Left renal pelvis (tissue), 4 donors: ENCODE results near the gene SEMA4C. TPM values are rescaled to one million over a fixed set of nuclear protein-coding genes. Genes with fewer than 3 reads are reported as not detected.
"Not testable (repeated sequence)": the region's sequence is repeated elsewhere in the genome, so short reads cannot be mapped to it uniquely, and the experiment has no call there.

Source experiments
- DNase-seq, 4 donors: peaks; one replicate each; pipeline ENCODE4 v3.0.0-alpha.2; 2013; ENCODE audit warnings: low read depth in 4 of 4, low spot score in 3 of 4
- polyA plus RNA-seq, 4 donors: library from polyadenylated mRNA; unstranded; fragments of 120-200 nt; gene quantifications; one replicate each; pipeline ENCODE4 v1.2.1, GENCODE V29; 2013; ENCODE audit not compliant: insufficient read length in 4 of 4

Gene SEMA4C
- polyA plus RNA-seq, 4 donors, result 34.4 to 47.9 (median 41.0) TPM

DNA sequence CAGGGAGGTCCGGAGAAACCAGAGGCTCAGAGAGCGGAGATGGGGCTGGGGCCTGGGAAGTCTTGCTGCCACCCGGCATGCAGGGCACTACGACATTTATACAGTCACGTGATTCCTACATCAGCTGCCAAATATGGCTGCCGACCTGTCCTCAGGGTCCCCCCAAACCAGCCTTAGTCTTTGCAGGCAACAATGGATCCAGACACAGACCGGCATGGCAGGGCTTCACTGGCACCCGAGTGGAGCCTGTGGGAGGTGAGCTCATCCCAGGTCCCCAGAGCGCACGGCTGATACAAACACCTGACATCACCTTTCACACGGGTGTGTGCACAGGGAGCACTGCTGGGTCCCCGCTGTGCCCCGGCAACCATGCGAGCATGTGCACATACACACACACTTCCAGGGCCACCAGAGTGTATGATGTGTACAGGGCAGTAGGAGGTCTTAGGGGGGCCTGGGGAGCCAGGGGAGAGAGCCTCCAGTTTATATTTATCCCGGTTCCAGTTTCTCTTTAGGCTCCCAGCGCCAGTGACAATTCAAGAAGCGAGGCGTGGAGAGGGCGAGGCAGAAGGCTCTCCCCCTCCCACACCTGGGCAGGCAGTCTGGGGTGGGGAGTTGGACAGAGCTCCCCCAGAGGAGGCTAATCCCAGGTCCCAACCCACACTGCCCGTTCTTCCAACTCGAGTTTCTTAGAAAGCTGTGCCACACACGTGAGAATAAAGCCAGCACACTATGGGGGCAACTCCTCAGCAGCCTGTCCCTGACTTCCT lies 2.7 kb downstream of the SEMA4C start:
- DNase-seq, result no peak

DNA sequence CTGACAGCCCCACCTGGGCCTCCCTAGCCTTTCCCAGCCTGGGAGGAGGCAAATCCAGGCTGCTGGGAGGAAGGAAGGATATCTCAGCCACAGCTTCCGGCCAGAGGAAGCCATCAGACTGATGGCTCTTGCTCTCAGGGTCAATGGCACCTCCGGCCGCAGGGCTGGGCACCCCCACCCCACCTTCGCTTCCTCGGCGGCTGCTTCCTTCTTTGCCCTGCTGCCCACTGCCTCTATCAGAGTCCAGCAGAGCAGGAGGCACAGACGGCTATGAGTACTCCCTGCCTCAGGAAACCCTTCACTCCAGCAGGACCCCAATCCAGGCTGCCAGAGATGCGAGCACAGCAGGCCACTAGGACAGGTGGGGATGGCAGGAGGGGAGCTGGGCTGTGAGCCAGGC lies 3.3 kb downstream of the SEMA4C start:
- DNase-seq, result no peak

DNA sequence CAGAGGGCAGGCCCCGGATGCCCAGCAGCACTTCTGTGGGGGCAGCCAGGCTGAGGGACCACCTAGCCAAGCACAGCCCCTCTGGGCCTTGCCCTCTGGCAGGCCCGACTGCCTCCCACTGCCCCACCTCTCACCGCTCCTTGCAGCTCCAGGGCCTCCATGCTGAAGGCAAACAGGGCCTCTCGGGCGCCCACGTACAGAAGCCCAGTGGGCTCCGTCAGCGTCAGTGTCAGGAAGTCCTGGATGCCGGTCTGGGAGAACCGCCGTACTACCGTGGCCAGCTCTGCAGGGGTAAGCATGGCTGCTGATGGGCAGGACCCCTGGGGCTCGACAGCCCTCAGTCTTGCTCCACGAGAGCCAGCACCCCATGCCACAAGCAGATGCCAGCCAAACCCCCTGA lies 3.7 kb downstream of the SEMA4C start:
- no peak for DNase-seq

DNA sequence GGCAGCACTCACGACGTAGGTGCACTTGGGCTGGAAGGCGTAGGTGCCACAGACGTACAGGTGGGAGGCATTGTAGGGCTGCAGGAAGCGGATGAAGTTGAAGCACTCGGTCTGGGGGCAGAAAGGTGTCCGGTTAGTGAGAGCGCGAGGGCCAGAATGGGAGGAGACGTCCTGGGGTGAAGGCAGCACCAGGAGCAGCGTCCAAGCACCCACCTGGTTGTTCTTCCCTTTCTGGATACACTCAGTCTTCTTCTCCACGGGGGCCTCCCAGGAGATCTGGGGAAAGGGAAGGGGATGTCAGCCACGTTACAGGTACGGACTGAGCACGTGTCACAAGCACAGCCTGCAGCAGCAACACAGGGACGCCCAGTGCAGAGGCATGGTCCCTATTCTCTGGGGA lies 4.2 kb downstream of the SEMA4C start:
- DNase-seq, result no peak

DNA sequence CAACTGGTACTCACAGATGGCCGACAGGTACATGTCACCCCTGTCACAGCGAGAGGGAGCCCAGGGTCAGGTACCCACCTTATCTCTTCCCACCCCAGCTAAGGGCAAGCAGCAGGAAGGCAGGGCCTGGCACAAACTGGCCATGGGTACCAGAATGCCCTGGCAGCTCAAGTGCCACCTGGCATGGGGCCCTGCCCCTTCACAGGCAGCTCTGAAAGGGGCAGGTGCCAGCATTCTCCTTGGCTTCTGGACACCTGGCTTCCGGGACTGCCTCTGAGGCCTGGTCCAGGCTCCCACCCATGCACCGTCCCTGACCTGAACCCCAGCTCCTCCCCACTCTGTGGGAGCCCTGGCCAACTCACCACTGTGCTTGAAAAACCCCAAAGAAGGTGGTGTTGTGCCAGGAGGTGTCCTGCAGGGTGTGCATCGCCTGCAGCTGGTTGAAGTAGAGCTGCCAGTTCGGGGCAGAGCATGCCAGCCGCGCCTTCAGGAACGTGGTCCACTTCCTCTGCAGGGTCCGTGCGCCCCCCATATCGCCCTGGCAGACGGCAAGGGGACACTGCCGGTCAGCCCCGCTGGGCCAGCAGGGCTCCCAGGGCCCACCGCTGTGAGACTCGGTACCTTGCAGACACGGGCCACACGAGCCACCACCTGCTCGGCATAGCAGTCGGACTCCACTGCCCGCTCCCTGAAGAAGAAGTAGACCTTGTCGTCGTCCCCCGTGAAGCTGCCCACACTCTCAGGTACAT lies 5.4 kb downstream of the SEMA4C start:
- no peak for DNase-seq

DNA sequence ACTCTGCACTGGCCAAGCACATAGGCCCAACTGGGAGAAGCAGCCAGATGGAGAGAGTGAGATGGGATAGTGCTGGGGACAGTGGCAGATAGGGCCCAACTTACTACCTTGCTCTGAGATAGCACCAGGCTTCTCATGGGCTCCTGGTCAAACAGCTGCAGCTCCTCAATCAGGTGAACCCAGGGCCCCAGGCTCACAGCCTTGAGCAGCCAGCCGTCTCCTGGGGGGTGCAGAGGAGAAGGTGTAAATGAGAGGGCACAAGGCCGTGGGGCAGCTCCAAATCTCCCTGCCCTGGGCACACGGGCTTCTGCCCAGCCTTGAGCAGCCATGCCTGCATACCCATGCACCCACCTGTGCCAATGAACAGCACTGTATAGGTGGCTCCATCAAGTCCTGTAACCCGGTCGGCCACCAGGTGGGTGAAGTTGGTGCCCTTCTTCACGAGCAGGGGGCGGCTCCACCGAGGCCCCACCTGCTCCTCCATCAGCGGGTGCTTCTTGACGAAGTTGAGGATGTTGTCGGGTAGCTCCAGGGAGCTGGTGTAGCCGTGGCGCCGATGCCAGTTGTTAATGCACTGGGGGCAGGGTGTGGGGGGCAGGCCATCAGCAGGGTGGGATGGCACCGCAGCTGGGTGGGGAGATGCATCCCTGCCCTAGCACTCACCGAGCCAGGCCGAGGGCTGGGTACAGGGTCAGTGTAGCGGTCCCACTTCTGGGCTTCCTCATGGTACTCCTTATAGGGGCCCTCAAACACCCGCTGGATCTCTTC lies 6.1 kb downstream of the SEMA4C start:
- no peak for DNase-seq

DNA sequence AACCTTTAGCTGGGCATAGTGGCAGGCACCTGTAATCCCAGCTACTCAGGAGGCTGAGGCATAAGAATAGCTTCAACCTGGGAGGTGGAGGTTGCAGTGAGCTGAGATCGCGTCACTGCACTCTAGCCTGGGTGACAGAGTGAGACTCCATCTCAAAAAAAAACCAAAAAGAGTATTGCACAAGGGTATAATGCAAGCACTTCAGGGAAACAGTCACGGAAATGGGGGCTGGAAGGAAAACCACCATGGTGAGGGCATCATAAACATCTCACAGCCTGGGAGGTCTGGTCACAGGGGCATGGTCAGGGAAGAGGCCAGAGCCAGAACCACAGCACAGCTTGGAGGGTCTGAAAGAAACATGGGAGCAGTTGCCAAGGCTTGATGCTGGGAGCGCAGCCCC lies 6.8 kb downstream of the SEMA4C start:
- DNase-seq, result not testable (repeated sequence)

DNA sequence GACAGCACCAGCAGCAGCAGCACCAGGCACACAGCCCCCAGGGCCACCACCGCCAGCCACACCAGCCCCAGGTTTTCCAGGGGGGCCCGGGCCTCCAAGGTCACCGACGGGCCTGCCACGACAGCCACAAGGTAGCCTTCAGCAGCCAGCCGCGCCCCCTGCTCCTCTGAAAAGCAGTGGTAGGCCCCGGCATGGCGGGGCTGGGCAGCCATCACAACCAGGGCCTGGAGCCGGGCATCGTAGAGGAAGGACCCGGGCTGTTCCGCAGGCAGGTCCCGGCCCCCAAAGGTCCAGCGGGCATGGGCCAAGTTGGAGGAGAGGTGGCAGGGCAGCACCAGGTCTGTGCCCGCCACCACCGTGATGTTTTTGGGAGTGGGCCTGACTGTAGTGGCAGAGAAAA lies 8.8 kb downstream of the SEMA4C start:
- DNase-seq, result no peak

DNA sequence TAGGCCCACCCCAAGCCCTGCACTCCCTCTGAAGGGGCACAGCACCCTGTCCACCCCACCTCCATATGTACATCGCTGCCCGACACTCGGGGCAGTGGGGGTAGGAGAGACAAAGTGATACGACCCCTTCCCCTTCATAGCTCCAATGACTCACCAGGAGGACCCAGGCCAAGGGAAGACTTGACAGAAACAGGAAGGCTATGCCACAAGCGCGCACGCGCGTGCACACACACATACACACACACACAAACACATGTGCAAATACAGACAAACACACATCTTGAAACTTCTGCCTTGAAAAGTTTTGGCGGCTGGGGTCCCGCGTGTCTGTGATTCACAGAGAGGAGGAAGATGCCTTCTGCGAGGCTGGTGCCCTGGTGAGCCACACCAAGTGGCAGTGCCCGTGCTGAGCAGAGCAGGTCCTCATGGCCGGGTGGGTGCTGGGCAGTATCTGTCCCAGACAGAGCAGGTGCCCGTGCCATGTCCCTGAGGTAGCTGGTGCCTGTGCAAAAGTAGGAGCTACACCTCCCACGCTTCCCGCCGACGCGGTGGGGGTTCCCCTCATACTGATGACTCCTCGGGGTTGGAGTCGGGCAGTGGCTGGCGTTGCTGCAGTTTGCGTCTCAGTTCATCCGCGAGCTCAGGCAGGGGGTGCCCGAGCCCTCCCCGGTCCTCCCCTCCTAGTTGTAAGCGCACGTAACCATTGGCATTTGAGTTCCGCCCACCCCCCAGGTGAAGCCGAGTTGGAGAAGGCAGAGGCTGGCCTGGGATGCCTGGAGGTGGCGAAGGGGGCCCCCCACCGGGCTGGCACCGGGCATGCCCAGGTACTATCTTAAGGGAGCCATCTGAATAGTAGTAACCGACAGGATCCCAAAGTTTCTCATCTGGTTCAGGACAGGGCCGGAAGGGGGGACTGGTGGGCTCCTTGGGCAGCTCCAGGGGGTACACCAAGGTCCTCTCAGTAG lies 9.5 kb downstream of the SEMA4C start:
- DNase-seq, result no peak

DNA sequence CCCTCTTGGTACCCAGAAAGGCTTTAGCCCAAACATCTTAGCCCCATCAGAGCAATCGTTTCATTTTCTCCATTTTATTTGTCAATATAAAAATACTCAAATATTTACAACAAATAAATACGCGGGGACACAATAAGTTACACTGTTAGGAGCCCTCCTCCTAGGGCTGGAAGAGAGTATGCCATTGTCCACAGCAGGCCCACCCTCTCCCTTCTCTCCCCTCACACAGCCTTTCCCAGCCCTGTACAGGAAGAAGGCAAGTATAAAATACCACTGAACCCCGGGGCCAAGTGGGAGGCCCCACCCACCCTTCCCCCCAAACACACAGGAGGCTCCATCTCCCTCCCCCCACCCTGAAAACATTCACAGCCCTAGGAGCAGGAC lies 10.2 kb downstream of the SEMA4C start:
- no peak for DNase-seq

DNA sequence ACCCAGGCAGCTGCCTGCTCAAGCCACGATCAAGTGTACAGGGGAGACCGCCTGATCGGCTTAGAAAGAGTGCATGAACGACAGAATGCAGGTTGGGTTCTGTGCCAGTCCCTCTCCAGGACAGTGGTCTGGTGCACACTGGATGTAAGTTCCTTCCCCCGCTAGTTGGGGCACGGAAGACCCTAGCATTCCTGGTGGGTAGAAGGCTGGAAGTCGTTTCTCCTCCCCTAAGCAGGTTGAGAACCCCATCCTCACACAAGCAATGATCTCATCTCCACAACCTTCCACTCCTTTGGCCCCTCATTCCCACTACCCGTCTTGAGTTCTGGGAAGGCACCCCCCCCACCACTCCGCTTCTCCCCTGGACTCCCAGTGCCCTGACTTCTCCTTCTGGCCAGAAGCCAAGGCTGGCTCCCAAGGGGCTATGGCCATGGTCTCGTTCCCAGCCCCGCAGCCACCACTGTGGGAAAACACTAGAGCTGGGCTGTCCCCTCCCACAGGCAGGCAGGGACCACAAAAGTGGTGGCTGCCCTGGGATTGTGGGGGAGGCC lies 10.7 kb downstream of the SEMA4C start:
- no peak for DNase-seq

DNA sequence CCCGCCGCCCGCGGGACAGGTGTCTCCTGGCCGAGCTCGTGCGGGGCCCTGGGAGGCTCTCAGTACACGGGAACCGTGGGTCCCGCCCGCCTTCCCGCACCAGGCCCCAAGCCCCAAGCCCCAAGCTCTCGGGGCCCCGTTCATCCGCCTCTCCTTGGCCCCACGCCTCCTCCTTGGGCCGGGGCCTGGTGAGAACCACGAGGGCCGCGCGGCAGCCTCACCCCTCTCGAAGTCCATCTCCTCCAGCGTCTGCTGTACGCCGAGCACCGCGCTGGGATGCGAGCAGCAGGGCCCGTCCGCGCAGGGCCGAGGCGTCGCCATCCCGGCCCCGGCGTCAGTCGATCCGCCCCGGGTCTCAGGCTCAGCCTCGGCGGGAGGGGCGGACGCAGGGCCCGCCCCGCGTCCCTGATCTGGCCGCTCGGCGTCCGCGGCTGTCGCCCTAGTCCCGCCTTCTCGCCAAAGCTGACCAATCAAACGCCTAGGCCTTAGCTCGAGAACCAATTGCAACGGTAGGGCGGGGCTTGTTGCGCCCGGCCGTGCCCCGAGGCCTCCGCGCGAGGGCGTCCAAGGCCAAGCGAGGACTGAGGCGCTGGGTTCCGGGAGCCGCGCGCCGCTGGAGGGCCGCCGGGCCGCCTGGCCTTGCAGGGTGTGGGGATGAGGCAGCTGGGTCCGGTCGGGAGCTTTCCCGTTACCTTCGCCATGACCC lies 12.1 kb downstream of the SEMA4C start, which contains the start of gene ANKRD39:
TSS of gene ANKRD39 (minus strand) at position 350 of the 706 bp plus-strand sequence. CDS start at position 321, 29 bp downstream.
- peak; percentile 97 to 98 (median 98) for DNase-seq

DNA sequence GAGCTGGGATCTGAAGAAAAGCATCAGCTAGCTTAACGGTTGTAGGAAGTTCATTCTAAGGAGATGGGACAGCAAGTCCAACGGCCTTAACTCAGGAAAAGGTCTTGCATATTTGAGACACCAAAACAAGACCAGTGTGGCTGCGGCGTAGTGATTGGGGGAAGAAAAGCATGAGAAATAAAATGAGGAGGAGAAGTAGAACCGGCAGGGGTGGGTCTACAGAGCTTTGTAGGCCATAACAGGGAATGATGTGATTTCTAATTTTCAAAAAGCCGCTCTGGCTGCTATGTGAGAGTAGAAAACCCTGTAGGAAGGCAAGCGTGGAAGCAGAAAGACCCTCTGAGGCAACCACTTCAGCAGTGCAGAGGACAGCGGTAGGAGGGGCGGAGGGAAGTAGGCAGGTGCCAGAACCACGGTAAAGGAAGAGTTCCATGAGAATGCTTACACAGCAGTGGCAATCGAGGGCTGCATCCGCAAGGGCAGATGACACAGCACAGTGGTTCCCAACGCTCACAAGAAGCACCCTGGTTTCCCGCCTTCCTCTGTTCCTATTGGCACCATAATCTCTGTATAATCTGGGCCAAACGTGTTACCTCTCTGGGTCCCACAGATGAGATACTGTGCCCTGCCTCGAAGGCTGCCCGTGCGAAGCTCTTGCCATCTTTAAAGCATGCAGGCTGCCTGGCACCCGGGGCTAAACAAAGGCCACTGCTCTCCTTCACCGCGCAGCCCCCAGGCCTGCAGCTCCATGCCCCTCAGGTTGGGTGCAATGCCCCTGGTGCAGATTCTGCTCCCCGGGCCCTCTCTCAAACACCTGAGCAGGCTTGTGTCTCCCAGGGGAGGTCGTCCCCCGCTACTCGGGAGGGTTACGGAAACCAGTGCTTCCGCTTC lies 12.9 kb downstream of the SEMA4C start:
- no peak for DNase-seq

DNA sequence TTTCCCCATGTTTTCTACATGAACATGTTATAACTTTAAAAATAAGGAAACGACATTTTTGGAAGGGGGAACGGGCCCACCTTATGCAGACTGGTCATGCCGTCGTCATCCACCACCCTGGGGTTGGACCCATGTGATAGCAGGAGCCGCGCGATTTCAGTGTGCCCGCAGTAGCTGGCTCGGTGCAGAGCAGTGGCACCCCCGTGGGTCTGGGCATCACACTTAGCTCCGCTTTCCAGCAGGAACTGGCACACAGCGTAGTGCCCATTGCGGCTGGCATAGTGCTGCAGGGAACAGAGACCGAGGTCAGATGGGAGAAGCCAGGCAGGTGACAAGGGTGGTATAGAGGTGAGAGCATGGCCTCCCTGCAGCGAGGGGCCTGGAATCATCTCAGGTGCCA lies 16.6 kb downstream of the SEMA4C start:
- no peak for DNase-seq

DNA sequence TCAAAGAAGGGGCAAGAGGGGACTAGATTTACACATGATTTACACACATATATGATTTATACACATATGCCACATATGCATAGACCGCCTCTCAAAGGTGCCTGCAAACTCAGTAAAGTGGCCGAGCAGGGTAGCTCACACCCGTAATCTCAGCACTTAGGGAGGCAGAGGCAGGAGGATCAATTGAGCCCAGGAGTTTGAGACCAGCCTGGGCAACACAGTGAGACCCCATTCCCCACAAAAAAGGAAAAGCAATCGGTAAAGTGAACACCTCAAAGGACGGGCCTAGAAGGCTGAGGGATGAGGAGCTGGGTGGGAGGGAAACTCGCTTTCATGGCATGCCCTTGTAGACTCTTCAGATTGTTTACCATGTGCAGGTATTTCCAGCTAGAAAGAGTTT lies 17.2 kb downstream of the SEMA4C start:
- DNase-seq, result no peak

DNA sequence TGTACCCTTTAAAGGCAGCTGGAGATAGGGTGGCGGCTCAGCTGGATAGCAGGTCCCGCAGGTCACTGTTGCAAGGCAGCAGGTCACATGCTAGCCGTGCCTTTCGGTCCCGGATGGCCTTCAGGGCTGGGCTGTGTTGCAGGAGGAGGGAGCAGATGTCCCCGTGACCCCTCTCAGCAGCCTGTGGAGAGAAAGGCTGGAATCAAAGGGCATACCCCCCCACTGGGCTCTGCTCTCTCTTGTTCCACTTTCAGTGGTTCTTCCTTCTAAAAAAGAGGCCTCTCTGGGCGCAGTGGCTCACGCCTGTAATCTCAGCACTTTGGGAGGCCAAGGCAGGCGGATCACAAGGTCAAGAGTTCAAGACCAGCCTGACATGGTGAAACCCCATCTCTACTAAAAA lies 21.6 kb downstream of the SEMA4C start:
- DNase-seq, result no peak

DNA sequence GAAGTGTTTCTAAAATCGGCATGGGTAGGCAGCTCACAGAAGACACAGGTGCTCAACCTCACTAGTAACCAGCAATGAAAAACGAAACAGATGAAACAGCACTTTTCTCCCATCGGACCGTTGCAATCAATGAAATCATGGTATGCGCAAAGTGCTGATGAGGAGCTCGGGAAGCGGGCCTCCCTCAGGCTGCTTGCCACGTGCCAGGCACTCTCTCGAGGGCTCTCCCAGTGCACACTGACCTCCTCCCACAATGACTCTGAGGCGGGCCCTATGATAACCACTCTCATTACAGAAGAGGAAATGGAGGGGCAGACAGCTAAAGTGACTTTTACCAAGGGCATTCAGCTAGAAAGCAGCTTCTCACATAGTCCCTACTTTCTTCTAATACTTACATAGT lies 22.3 kb downstream of the SEMA4C start:
- no peak for DNase-seq

DNA sequence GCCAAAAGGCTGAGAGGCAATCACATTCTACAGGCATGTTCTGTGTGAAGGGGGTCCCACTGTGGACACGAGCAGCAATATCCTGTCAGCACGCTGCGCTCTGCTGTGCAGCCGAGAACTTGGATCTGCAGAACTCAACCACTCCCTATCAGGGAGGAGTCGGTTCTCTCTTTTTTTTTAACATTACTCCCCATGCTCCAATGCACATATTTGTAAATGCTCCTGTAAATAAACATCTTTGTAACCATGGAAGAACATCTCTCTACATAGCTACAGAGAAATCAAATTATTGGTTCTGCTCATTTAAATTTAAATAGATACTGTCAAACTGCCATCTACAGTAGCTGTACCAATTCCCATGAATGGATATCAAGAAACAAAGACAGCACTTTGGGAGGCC lies 23.1 kb downstream of the SEMA4C start:
- DNase-seq, result no peak
